T47D (cell line): ENCODE measurements around the gene EDAR.

Source experiments
- DNase-seq, 2 experiments: peaks; one replicate each; pipeline versions ENCODE4 v3.0.0 to v3.0.0-alpha.2; 2011 to 2012; ENCODE audit warnings: low read depth in 1 of 2, low spot score in 1 of 2
- JUND ChIP-seq: IDR thresholded peaks from 2 replicates; pipeline ENCODE4 v1.6.1; 2012; ENCODE audit warnings: low read depth
- in situ Hi-C: cut with HindIII; loops from 2 replicates; pipeline ENCODE4 v1.10.0; 2016; ENCODE audit warnings: low sequenced_read_pairs, low pct_unique_long_range_greater_than_20kb

Gene EDAR

GRCh38 chr2:108921096-108922030 is 67.7 kb downstream of the EDAR start:
- in situ Hi-C loops, result no loop called here
- no peak for TF ChIP-seq JUND
- no peak for DNase-seq

DNA sequence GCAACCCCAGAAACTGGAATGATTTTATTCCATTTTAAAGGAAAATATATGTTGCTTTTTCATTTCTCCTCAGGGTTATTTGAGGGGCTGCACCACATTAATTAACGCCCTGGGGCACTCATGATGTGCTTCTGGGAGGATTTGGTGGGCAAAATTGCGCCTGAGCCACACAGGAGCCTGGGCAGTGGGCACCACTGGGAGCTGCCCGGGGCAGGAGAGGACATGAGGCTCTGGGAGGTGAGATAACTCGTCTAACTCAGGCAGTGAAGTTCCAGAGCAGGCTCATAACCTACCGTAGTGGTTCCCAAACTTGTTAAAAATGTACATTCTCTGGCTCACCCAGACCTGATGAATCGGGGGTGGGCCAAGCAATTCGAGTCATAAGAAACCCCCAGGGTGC is 68.3 kb downstream of the EDAR start:
- TF ChIP-seq JUND, result no peak
- DNase-seq, result no peak
- in situ Hi-C loops, result no loop called here

DNA sequence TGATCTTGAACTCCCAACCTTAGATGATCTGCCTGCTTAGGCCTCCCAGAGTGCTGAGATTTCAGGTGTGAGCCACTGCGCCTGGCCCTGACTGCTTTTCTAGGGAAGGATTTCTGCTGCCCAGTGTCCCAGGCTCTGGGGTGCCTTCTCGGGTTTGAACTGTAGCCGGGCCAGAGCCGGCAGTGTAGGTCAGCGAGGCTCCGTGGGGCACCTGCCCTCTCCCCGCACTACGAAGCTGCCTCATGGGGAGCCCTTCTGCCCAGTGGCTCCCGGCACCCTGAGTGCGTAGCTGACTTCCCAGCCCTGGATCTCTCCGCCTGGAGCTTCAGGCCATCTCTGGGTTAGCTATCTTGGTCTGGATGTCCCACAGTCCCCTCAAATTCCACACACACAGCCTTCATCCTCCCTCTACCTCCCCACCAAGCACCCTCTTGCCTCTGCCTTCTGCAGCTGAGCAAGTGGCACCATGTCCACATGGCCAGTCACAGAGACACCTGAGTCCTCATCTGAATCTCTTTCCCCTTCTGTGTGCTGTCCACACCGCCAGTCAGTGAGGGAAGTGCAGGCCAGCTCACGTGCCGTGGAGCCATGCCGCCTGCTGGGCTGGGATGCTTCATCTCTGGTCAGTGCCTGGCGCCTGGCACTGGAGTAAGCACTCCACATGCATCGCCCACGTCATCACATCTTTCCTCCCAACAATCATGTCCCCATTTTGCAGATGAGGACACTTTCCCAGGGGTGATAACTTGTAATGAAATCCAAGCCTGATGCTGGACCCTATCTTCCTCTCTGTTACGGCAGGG is 69.2 kb downstream of the EDAR start:
- in situ Hi-C loops, result no loop called here
- no peak for TF ChIP-seq JUND

DNA sequence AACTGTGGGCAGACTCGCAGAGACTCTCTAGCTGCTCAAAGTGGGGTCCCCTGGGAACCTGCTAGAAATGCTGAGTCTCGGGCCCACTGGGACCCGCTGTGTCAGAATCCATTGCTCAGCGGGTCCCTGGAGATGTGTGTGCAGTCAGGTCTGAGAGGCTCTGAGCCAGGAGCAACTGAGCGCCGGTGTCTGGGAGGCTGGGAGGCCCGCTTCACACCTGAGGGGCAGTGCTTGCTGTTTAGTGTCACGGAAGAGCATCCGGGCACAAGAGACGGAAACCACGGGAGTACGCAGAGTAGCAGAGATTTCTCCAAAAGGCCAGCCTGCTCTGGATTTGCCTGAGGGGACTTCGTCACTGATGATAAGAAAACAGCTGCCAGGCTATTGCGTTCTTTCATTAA is 70.1 kb downstream of the EDAR start:
- DNase-seq, result no peak
- in situ Hi-C loops, result no loop called here
- TF ChIP-seq JUND, result no peak

More for the DNA sequence above, 69.2 kb downstream of the EDAR start:
- DNase-seq, result no peak

GRCh38 chr2:108918156-108918874 is 70.7 kb downstream of the EDAR start:
- no peak for DNase-seq
- no peak for TF ChIP-seq JUND
- in situ Hi-C loops, result no loop called here

GRCh38 chr2:108917526-108917925 is 71.5 kb downstream of the EDAR start:
- no peak for TF ChIP-seq JUND
- DNase-seq, result no peak
- in situ Hi-C loops, result no loop called here

DNA sequence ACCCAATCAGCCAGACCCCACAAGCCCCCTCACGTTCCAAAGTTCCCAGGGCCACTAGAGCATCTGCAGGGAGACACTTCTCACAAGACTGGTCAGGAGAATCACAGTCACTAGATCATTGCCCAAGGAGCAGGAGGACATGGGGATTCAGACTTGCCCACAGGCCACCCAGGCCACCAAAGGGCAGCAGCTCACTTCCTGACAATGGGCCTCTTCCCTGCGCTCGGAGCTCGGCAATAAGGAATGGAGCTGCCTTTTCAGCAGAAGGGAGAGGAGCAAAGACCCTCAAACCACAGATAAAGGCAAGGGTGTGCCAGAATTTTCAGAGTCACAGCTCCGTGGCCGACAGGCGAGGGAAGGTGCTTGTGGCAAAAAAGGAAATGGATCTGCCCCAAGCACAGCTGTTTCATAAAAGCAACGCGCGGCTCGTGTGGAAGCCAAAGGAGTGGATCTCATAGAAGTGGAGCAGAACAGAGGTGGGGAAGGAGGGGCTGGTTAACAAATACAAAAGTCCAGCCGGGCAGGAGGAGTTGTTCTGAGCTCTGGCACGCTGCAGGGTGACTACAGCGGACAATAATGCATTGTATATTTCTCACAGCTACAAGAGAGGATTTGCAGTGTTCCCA is 72.1 kb downstream of the EDAR start:
- in situ Hi-C loops, result no loop called here
- no peak for DNase-seq

DNA sequence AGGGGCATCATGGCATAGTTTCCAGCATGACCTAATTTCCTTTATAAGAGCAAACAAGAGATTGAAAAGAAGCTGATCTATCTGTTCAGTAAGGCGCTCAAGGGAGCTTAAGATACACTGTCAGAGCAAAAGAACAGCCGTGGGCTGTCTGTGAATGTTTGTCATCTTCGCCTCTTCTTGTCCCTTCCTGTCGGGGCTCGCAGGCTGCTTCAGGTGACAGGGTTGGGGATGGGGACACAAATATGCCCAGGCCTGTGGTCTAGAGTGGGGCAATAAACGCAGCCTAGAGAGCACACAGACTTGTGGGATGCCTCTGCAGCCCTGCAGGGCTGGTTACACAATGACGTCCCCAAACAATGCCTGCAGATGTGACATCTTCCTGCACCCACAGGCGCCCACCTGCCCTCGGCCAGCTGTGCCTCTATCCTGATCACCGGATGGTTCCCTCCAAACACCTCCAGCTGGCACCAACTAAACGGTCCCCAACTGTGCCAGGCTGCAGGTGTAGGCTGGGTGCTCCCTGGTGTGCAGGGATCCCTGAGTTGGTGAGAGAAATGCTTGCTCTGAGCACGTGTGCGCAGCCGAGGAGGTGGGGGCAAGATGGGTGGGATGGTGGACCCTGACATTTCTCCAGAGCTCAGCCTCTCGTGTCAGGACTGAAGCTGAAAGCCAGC is 72.8 kb downstream of the EDAR start:
- DNase-seq, result no peak
- TF ChIP-seq JUND, result no peak
- in situ Hi-C loops, result no loop called here

More for the DNA sequence above, 72.1 kb downstream of the EDAR start:
- TF ChIP-seq JUND, result no peak

DNA sequence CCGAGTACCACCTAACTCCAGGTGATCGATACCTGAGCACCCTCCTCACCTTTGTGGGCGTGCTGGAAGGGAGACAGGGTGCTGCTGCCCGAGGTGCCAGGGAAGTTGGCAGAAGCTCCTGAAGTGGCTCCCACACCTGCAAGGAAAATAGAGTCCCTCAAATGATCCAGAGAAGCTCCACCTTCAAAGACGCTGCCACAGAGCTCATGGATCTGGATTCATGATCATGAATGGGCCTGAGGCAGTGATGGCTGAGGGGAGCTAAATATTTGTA is 76.5 kb downstream of the EDAR start:
- no peak for DNase-seq
- in situ Hi-C loops, result no loop called here
- no peak for TF ChIP-seq JUND

DNA sequence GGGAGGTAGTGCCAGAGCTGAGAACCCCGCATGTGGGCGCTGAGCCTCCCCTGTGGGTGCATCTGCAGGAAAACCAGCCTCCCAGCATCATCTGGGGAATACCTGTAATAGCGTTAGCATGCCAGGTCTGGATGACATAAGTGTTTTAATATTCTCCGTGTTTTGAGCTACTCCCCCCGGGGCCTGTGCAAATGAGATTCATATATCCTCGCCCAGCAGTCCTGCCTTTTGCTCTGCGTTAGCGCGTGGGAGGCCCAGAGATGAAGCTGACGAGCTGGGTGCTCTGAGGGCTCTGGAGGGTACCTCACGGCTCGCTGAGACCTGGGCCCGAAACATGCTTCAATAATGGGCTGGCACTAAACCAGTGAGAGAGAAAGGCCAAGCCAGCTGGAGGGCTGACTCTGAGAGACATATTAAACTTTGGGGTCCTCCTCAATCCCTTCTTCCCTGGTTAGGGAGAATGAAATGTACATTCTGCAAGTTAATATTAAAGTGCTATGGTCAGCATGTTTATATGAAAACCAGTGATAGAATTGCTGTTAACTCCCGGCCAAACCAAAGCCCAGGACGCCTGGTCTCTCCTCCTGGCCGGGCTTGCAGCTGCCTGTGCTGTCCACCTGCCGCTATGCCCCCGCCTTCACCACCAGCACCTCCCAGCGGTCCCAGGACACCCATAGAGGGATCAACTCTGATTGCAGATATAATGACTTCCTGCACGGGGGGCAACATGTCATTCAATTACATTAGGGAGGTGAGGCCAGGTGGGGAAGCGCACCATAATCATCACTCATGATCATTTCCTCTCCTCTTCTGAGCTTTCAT is 77.0 kb downstream of the EDAR start:
- no peak for DNase-seq
- TF ChIP-seq JUND, result no peak
- in situ Hi-C loops, result no loop called here

- TF ChIP-seq JUND, result no peak
- no peak for DNase-seq
- in situ Hi-C loops, result no loop called here
Observed at GRCh38 chr2:108911401-108911800, 77.6 kb downstream of the EDAR start.
